Loucy (cell line): ENCODE data around the gene PTH1R.

ENCODE experiments used
- H2AFZ ChIP-seq: fragments of 200-600 bp; sonication (generic); 2 replicates; pipeline ENCODE4 v1.6.0; 2016; ENCODE audit warnings: antibody characterized with exemption, mild to moderate bottlenecking, low read length, moderate library complexity
- H3F3A ChIP-seq: fragments of 200-600 bp; 2 replicates; pipeline ENCODE4 v1.6.0; 2016; ENCODE audit warnings: antibody characterized with exemption, low read depth, mild to moderate bottlenecking
- H3K27me3 ChIP-seq: fragments of 200-600 bp; sonication (generic); 2 replicates; pipeline ENCODE4 v1.6.1; 2014; ENCODE audit warnings: low read length, mild to moderate bottlenecking; ENCODE audit not compliant: insufficient read depth, poor library complexity, severe bottlenecking
- H3K36me3 ChIP-seq: fragments of 200-600 bp; sonication (generic); 2 replicates; pipeline ENCODE4 v1.6.1; 2016; ENCODE audit warnings: low read length; ENCODE audit not compliant: insufficient read depth
- H3K4me1 ChIP-seq: fragments of 200-600 bp; sonication (generic); 2 replicates; pipeline ENCODE4 v1.5.1; 2014; ENCODE audit warnings: low read length, mild to moderate bottlenecking; ENCODE audit not compliant: insufficient read depth, poor library complexity, severe bottlenecking
- H3K4me2 ChIP-seq: fragments of 200-600 bp; sonication (generic); 2 replicates; pipeline ENCODE4 v1.6.0; 2014; ENCODE audit warnings: antibody characterized with exemption, low read length, low read depth, mild to moderate bottlenecking; ENCODE audit not compliant: poor library complexity, severe bottlenecking
- H3K4me3 ChIP-seq: fragments of 200-600 bp; sonication (generic); 2 replicates; pipeline ENCODE4 v1.5.1; 2014; ENCODE audit warnings: low read length, mild to moderate bottlenecking, mixed read lengths; ENCODE audit not compliant: poor library complexity, severe bottlenecking
- H3K79me2 ChIP-seq: fragments of 200-600 bp; sonication (generic); 2 replicates; pipeline ENCODE4 v1.6.1; 2014; ENCODE audit warnings: low read length; ENCODE audit not compliant: insufficient read depth
- H3K9ac ChIP-seq: fragments of 200-600 bp; sonication (generic); 2 replicates; pipeline ENCODE4 v1.6.0; 2014; ENCODE audit warnings: mild to moderate bottlenecking, low read depth, low read length, moderate library complexity; ENCODE audit not compliant: poor library complexity, severe bottlenecking
- H3K9me2 ChIP-seq: fragments of 200-600 bp; sonication (generic); replicated peaks from 2 replicates; pipeline ENCODE4 v1.6.1; 2016; ENCODE audit warnings: low read depth, low read length, mixed read lengths
- H3K9me3 ChIP-seq: fragments of 200-600 bp; sonication (generic); 2 replicates; pipeline ENCODE4 v1.6.1; 2014; ENCODE audit warnings: mild to moderate bottlenecking, antibody characterized with exemption, low read length, low read depth; ENCODE audit not compliant: insufficient read depth
- H4K20me1 ChIP-seq: fragments of 200-600 bp; sonication (generic); 2 replicates; pipeline ENCODE4 v1.6.0; 2014; ENCODE audit warnings: antibody characterized with exemption, low read length, mild to moderate bottlenecking; ENCODE audit not compliant: insufficient read depth, poor library complexity, severe bottlenecking
- EZH2phosphoT487 ChIP-seq: fragments of 200-600 bp; IDR thresholded peaks from 2 replicates; pipeline ENCODE4 v1.6.1; 2018; ENCODE audit warnings: antibody characterized with exemption, mild to moderate bottlenecking, moderate library complexity, borderline replicate concordance
- TF ChIP-seq, protein P1 (sequence below): fragments of 200-600 bp; sonication (generic); conservative IDR thresholded peaks from 2 replicates; pipeline ENCODE4 v1.5.1; 2014; ENCODE audit warnings: mild to moderate bottlenecking, antibody characterized with exemption, low read length

The PTH1R gene

DNA sequence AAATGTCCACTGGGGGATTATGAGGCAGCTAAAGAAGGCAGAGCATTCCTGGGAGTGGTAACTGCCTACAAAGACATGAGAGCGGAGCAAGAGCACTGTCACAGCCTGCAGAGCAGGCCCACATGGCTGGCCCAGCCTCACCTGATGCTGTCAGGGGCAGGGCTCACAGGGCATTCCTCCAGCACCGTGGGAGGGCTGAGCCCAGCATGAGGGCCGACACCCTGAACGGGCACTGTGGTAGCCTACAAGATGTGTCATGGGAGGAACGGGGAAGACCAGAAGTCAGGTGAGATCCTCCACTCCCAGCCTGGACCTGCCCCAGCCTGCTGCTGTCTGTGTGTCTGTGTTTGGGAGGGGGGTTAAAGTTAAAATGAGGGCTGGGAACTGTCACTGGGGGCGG lies 68.9 kb downstream of the PTH1R start:
- peak overlapping the region; percentile 84 for H3K4me2 ChIP-seq
- peaks cover 55% of the 10 kb centered on the region for H3K4me1 ChIP-seq
- H3K79me2 ChIP-seq: peaks cover 100% of the 10 kb centered on the region
- no peak for TF ChIP-seq EZH2phosphoT487
- TF ChIP-seq, protein P1, sequence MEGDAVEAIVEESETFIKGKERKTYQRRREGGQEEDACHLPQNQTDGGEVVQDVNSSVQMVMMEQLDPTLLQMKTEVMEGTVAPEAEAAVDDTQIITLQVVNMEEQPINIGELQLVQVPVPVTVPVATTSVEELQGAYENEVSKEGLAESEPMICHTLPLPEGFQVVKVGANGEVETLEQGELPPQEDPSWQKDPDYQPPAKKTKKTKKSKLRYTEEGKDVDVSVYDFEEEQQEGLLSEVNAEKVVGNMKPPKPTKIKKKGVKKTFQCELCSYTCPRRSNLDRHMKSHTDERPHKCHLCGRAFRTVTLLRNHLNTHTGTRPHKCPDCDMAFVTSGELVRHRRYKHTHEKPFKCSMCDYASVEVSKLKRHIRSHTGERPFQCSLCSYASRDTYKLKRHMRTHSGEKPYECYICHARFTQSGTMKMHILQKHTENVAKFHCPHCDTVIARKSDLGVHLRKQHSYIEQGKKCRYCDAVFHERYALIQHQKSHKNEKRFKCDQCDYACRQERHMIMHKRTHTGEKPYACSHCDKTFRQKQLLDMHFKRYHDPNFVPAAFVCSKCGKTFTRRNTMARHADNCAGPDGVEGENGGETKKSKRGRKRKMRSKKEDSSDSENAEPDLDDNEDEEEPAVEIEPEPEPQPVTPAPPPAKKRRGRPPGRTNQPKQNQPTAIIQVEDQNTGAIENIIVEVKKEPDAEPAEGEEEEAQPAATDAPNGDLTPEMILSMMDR: no peak
- 0 out of 2 replicates have a peak, but pooled peaks cover 13% of the 10 kb centered on the region for H3F3A ChIP-seq
- peaks cover 18% of the 10 kb centered on the region for H4K20me1 ChIP-seq
- H3K27me3 ChIP-seq: no peaks in the 10 kb centered on the region
- H2AFZ ChIP-seq: no peak overlapping the region
- peaks cover 20% of the 10 kb centered on the region for H3K36me3 ChIP-seq
- H3K9ac ChIP-seq: peak overlapping the region; percentile 66
- H3K9me2 ChIP-seq: no peaks in the 10 kb centered on the region
- peak overlapping the region; percentile 47 for H3K4me3 ChIP-seq
- H3K9me3 ChIP-seq: no peaks in the 10 kb centered on the region

DNA sequence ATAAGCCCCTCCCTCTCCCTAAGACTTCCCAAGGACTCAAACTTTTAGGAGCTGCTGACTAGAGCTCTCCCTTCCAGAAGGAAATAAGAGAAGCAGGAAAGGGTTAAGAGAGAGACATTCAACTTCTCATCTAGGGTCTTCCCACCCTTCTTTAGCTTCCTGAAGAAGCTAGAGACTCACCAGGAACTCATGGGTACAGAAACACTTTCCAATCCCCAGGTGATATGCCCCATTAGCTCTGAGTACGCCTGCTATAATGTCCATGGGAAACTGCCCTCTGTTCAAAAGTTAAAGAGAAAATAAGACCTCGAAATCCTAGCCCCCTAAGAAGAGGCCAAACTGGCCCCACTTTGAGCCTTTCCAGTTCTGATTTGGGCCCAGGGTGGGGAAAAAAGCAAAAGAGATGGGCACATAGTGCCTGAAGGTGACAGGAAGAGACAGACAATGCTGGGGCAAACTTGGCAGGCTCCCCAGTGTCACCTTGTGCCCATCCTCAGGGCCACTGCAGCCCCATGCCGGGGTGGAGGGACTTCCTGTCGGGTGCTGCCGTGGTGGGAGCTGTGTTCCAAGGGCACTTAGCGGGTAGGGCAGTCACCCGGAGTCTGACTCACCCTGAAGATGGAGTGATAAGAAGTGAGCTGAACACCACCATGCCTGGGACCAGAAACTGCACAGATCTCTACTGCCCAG lies 69.5 kb downstream of the PTH1R start:
- H3K36me3 ChIP-seq: peaks cover 20% of the 10 kb centered on the region
- H3K4me1 ChIP-seq: peaks cover 58% of the 10 kb centered on the region
- no peaks in the 10 kb centered on the region for H3K27me3 ChIP-seq
- H3K4me3 ChIP-seq: peak overlapping the region; percentile 50
- H3K9me3 ChIP-seq: no peaks in the 10 kb centered on the region
- H3K9me2 ChIP-seq: no peaks in the 10 kb centered on the region
- peak overlapping the region; percentile 84 for H3K4me2 ChIP-seq
- peaks cover 20% of the 10 kb centered on the region for H4K20me1 ChIP-seq
- H3F3A ChIP-seq: 0 out of 2 replicates have a peak, but pooled peaks cover 13% of the 10 kb centered on the region
- H2AFZ ChIP-seq: no peak overlapping the region
- peak overlapping the region; percentile 66 for H3K9ac ChIP-seq
- TF ChIP-seq, protein P1: no peak
- TF ChIP-seq EZH2phosphoT487: no peak
- H3K79me2 ChIP-seq: peaks cover 97% of the 10 kb centered on the region

DNA sequence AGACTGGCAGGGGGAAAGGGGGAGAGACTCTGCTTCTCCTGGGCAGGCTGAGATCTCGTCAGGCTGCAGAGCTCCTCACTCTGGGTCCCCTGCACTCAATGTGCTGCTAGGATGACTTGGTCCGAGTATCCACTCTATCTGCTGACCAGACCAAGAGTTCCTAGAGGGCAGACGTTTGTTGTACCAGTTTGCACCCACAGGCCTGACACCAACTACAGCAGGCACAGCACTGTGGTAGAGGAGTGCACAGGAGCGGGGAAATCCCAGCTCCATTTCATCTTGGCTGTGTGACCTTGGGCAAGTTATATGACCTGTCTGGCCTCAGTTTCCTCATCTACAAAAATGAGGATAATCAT lies 70.0 kb downstream of the PTH1R start:
- peak overlapping the region; percentile 66 for H3K9ac ChIP-seq

More for the DNA sequence above, 70.0 kb downstream of the PTH1R start:
- Histone ChIP-seq H2AFZ (no peak overlapping the region), H3K4me2 (peak overlapping the region; percentile 84), H3K27me3 (no peaks in the 10 kb centered on the region), H3K9me2 (no peaks in the 10 kb centered on the region), H3K4me1 (peaks cover 63% of the 10 kb centered on the region), H3K79me2 (peaks cover 97% of the 10 kb centered on the region), H3F3A (peaks cover 14% of the 10 kb centered on the region; the same call in 1 of the 2 replicates), H4K20me1 (peaks cover 18% of the 10 kb centered on the region), H3K9me3 (no peaks in the 10 kb centered on the region), H3K36me3 (peaks cover 14% of the 10 kb centered on the region), H3K4me3 (peak overlapping the region; percentile 50)
- no peak for TF ChIP-seq EZH2phosphoT487
- TF ChIP-seq, protein P1: no peak
